RWPE1 (cell line): ENCODE measurements around the gene CGRRF1.

Source experiments
- CTCF ChIA-PET: fragments of 350-600 bp; sonication (Branson Sonifier 250); formaldehyde crosslinking; extraction: SDS; loops from one replicate; lab custom pipeline; 2021; lab: Yijun Ruan, JAX
- POLR2A ChIA-PET: fragments of 400-600 bp; formaldehyde crosslinking; extraction: SDS; loops from one replicate; lab custom pipeline; 2020; ENCODE audit warnings: antibody characterized with exemption; ENCODE audit not compliant: low non-redundant PET; lab: Yijun Ruan, JAX
- DNase-seq: peaks from one replicate; pipeline ENCODE4 v3.0.0; 2012; ENCODE audit warnings: low spot score
- H3K27ac ChIP-seq: fragments of 450-650 bp; 2 replicates; pipeline ENCODE4 v1.5.1; 2017
- CTCF ChIP-seq: fragments of 450-650 bp; conservative IDR thresholded peaks from 2 replicates; pipeline ENCODE4 v1.5.1; 2017; ENCODE audit warnings: low read depth, mild to moderate bottlenecking

The CGRRF1 gene

GRCh38 chr14:54567224-54567638, 57.5 kb downstream of the CGRRF1 start:
- H3K27ac ChIP-seq, result peak overlapping the region; percentile 94
- DNase-seq, result peak; percentile 24
- no peak for TF ChIP-seq CTCF
- ChIA-PET CTCF (interaction anchor here (0.6 to 1.7 kb wide), 9 partner anchors 83 to 225 kb away, joined by 3 to 11 read pairs (median 4); no protein-coding TSS in a partner anchor), POLR2A (no interaction called here)

- H3K27ac ChIP-seq, result peak overlapping the region; percentile 94
- ChIA-PET POLR2A (no interaction called here), CTCF (interaction anchor here (0.6 to 1.7 kb wide), 5 partner anchors 99 to 214 kb away, joined by 3 to 11 read pairs (median 4); no protein-coding TSS in a partner anchor)
- no peak for TF ChIP-seq CTCF
- peak; percentile 30 for DNase-seq
Observed at GRCh38 chr14:54567639-54568561, 58.2 kb downstream of the CGRRF1 start.

GRCh38 chr14:54568821-54569595, 59.3 kb downstream of the CGRRF1 start:
- TF ChIP-seq CTCF, result no peak
- POLR2A ChIA-PET, result no interaction called here
- CTCF ChIA-PET, result interaction anchor here (0.9 to 1.7 kb wide), 3 partner anchors 97 to 204 kb away, joined by 3 to 11 read pairs (median 3); no protein-coding TSS in a partner anchor
- peak overlapping the region; percentile 69 for H3K27ac ChIP-seq
- DNase-seq, result peak; percentile 35

GRCh38 chr14:54570047-54570446, 60.3 kb downstream of the CGRRF1 start:
- CTCF ChIA-PET, result no interaction called here
- POLR2A ChIA-PET, result no interaction called here
- no peak for DNase-seq
- no peak overlapping the region for H3K27ac ChIP-seq
- TF ChIP-seq CTCF, result no peak

- POLR2A ChIA-PET, result no interaction called here
- CTCF ChIA-PET, result interaction anchor here (0.7 kb wide), 1 partner anchor 79 kb away, joined by 3 read pairs; no protein-coding TSS in a partner anchor
- peak; percentile 69 for DNase-seq
- TF ChIP-seq CTCF, result no peak
- H3K27ac ChIP-seq, result no peak overlapping the region
Observed at GRCh38 chr14:54570631-54571415, 61.1 kb downstream of the CGRRF1 start.

GRCh38 chr14:54572316-54572715, 62.6 kb downstream of the CGRRF1 start:
- peak; percentile 29; the same call in 1 of the 2 replicates for TF ChIP-seq CTCF
- CTCF ChIA-PET, result interaction anchor here (0.6 to 0.7 kb wide), 3 partner anchors 55 to 177 kb away, joined by 3 to 4 read pairs (median 3); no protein-coding TSS in a partner anchor
- no peak for DNase-seq
- POLR2A ChIA-PET, result no interaction called here
- no peak overlapping the region for H3K27ac ChIP-seq
